Parietal lobe (tissue), 1 donor: ENCODE data around the gene AADAC. TPM values are rescaled to one million over a fixed set of nuclear protein-coding genes. Genes with fewer than 3 reads are reported as not detected.

Experiments
- total RNA-seq: library from RNA; depleted of rRNA; stranded (reverse); fragments of >200 nt; gene quantifications from one replicate; pipeline ENCODE4 v1.2.3, GENCODE V29; 2014

Gene AADAC
- total RNA-seq: not detected

DNA sequence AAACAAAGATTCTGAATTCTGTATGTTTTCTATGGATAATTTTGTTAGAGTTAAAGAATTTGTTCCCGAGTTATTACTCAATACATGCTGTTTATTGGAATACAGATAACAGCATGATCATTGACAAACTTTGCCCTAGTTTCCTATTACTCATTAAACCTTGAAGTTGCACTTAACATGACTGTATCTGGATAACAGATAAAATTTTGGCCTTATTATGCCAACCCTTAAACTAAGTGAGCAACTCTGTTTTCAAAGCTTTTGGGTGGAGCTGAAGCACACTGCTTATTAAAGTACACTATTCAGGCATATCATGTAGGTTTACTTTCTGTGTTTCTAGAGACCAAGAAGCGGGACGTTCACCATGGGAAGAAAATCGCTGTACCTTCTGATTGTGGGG is at the start of gene AADAC:
Gene AADAC, plus strand, starts transcription at position 318 of the 400 bp plus-strand sequence. Its CDS starts 47 bp downstream, at position 365.

DNA sequence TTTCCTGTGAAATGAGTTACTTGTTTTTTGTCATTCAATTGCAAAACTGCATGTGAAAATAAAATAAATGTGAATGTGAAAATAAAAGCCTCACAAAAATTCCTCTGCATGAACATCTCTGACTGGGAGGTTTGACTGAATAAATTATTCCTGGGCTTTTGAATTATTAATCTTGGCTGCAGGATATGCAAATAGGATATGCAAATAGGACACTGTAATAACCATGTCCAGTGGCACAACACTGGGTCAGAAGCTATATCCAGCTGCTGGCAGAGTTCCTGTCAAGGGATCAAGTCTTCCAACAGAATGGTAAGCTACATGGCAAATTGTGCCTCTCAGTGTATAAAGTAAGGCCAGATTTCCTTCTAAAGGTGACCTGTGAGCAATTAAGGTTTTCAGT is 59.5 kb downstream of the AADAC start, which contains the start of gene SUCNR1:
Gene SUCNR1, plus strand, starts transcription at position 246 of the 400 bp plus-strand sequence. CDS start 6,250 bp downstream, outside the sequence.

Other genes starting within 250 kb of the AADAC start
- gene AADACL2, start 80.2 kb upstream of the AADAC start, total RNA-seq: not detected
- gene SUCNR1, start 59.5 kb downstream of the AADAC start, total RNA-seq: 0.31 TPM